ENCODE results near the gene NMU.
"Not testable (repeated sequence)": the region's sequence is repeated elsewhere in the genome, so short reads cannot be mapped to it uniquely, and the experiment has no call there.

Gene NMU

GRCh38 chr4:55635741-55636655, at the start of gene NMU:
Gene NMU (minus strand): TSS chr4:55636298. CDS start chr4:55636192, 106 bp downstream.
- H3K4me3 ChIP-seq (ENCODE audit: low read depth, low read length, poor library complexity, severe bottlenecking): no peak within 1 kb of the TSS
- H3K27ac ChIP-seq (ENCODE audit: low read depth, low read length, poor library complexity, severe bottlenecking): no peak within 1 kb of the TSS
- no peak within 1 kb of the TSS for H3K9ac ChIP-seq (ENCODE audit: low read length)
- no peaks in the 10 kb centered on the region for H3K79me2 ChIP-seq (ENCODE audit: insufficient read depth, low read length)
- no peak within 1 kb of the TSS for H2AFZ ChIP-seq (ENCODE audit: low read length)
- no peaks in the 10 kb centered on the region for H3K9me3 ChIP-seq (ENCODE audit: low read length)
- H3K9me2 ChIP-seq (ENCODE audit: low read depth, low read length): no peaks in the 10 kb centered on the region
- no peaks in the 10 kb centered on the region for H3K36me3 ChIP-seq (ENCODE audit: insufficient read depth, low read length)
- no peak within 1 kb of the TSS for H3K4me2 ChIP-seq (ENCODE audit: low read length)
- no peaks in the 10 kb centered on the region for H3K4me1 ChIP-seq (ENCODE audit: insufficient read depth, low read length, severe bottlenecking)
- no peaks in the 10 kb centered on the region for H3F3A ChIP-seq (ENCODE audit: insufficient read depth, low read length)
- no peaks in the 10 kb centered on the region for H3K27me3 ChIP-seq (ENCODE audit: insufficient read depth, low read length)
- TF ChIP-seq EZH2 (IDR thresholded peaks at IDR 0.05; ENCODE audit: borderline replicate concordance, low read length): no peak
- TF ChIP-seq CTCF (IDR thresholded peaks at IDR 0.05; ENCODE audit: low read length): no peak
- no peaks in the 10 kb centered on the region for H4K20me1 ChIP-seq (ENCODE audit: insufficient read depth, low read length)

- TF ChIP-seq EZH2 (IDR thresholded peaks at IDR 0.05; ENCODE audit: borderline replicate concordance, low read length) (no peak), CTCF (IDR thresholded peaks at IDR 0.05; ENCODE audit: low read length) (no peak)
Measured at GRCh38 chr4:55684276-55684675, 48.2 kb upstream of the NMU start.

GRCh38 chr4:55682797-55683196, 46.7 kb upstream of the NMU start:
- not testable (repeated sequence) for H3K27ac ChIP-seq (ENCODE audit: low read depth, low read length, poor library complexity, severe bottlenecking); H3F3A ChIP-seq (ENCODE audit: insufficient read depth, low read length); H3K9me3 ChIP-seq (ENCODE audit: low read length); H3K36me3 ChIP-seq (ENCODE audit: insufficient read depth, low read length); H3K79me2 ChIP-seq (ENCODE audit: insufficient read depth, low read length); H3K4me3 ChIP-seq (ENCODE audit: low read depth, low read length, poor library complexity, severe bottlenecking); H3K4me2 ChIP-seq (ENCODE audit: low read length); H3K4me1 ChIP-seq (ENCODE audit: insufficient read depth, low read length, severe bottlenecking); H3K9ac ChIP-seq (ENCODE audit: low read length); H3K27me3 ChIP-seq (ENCODE audit: insufficient read depth, low read length); H2AFZ ChIP-seq (ENCODE audit: low read length); H4K20me1 ChIP-seq (ENCODE audit: insufficient read depth, low read length); H3K9me2 ChIP-seq (ENCODE audit: low read depth, low read length)

More at GRCh38 chr4:55684276-55684675, 48.2 kb upstream of the NMU start:
- no peaks in the 10 kb centered on the region for H3K9me2 ChIP-seq (ENCODE audit: low read depth, low read length)
- H4K20me1 ChIP-seq (ENCODE audit: insufficient read depth, low read length): no peaks in the 10 kb centered on the region
- H3K36me3 ChIP-seq (ENCODE audit: insufficient read depth, low read length): no peaks in the 10 kb centered on the region
- no peak overlapping the region for H3K4me2 ChIP-seq (ENCODE audit: low read length)
- H3K9me3 ChIP-seq (ENCODE audit: low read length): no peaks in the 10 kb centered on the region
- no peaks in the 10 kb centered on the region for H3K27me3 ChIP-seq (ENCODE audit: insufficient read depth, low read length)
- no peaks in the 10 kb centered on the region for H3K79me2 ChIP-seq (ENCODE audit: insufficient read depth, low read length)
- H3K27ac ChIP-seq (ENCODE audit: low read depth, low read length, poor library complexity, severe bottlenecking): no peak overlapping the region
- H3K9ac ChIP-seq (ENCODE audit: low read length): no peak overlapping the region
- H2AFZ ChIP-seq (ENCODE audit: low read length): no peak overlapping the region
- no peak overlapping the region for H3K4me3 ChIP-seq (ENCODE audit: low read depth, low read length, poor library complexity, severe bottlenecking)
- no peaks in the 10 kb centered on the region for H3F3A ChIP-seq (ENCODE audit: insufficient read depth, low read length)
- H3K4me1 ChIP-seq (ENCODE audit: insufficient read depth, low read length, severe bottlenecking): no peaks in the 10 kb centered on the region

- no peaks in the 10 kb centered on the region for H3K9me2 ChIP-seq (ENCODE audit: low read depth, low read length)
- no peaks in the 10 kb centered on the region for H3K4me1 ChIP-seq (ENCODE audit: insufficient read depth, low read length, severe bottlenecking)
- H3K79me2 ChIP-seq (ENCODE audit: insufficient read depth, low read length): no peaks in the 10 kb centered on the region
- no peaks in the 10 kb centered on the region for H4K20me1 ChIP-seq (ENCODE audit: insufficient read depth, low read length)
- no peak overlapping the region for H3K4me3 ChIP-seq (ENCODE audit: low read depth, low read length, poor library complexity, severe bottlenecking)
- no peak overlapping the region for H2AFZ ChIP-seq (ENCODE audit: low read length)
- no peaks in the 10 kb centered on the region for H3K36me3 ChIP-seq (ENCODE audit: insufficient read depth, low read length)
- no peak for TF ChIP-seq CTCF (IDR thresholded peaks at IDR 0.05; ENCODE audit: low read length)
- TF ChIP-seq EZH2 (IDR thresholded peaks at IDR 0.05; ENCODE audit: borderline replicate concordance, low read length): no peak
- H3F3A ChIP-seq (ENCODE audit: insufficient read depth, low read length): no peaks in the 10 kb centered on the region
- H3K9me3 ChIP-seq (ENCODE audit: low read length): no peaks in the 10 kb centered on the region
- H3K27me3 ChIP-seq (ENCODE audit: insufficient read depth, low read length): no peaks in the 10 kb centered on the region
- H3K27ac ChIP-seq (ENCODE audit: low read depth, low read length, poor library complexity, severe bottlenecking): no peak overlapping the region
- no peak overlapping the region for H3K4me2 ChIP-seq (ENCODE audit: low read length)
- no peak overlapping the region for H3K9ac ChIP-seq (ENCODE audit: low read length)
Measured at GRCh38 chr4:55682295-55682694, 46.2 kb upstream of the NMU start.

Measured in OCI-LY1 (cell line).